ENCODE results near the gene ZAR1.

The ZAR1 gene

GRCh38 chr4:48490680-48491513 is 845 bp downstream of the ZAR1 start:
- DNase-seq (ENCODE audit: low read depth in 2 of 2): no peak

- DNase-seq (ENCODE audit: low read depth in 2 of 2): no peak
These were observed 1.6 kb downstream of the ZAR1 start for GRCh38 chr4:48491514-48492176.

GRCh38 chr4:48493452-48494100 is 3.5 kb downstream of the ZAR1 start:
- DNase-seq (ENCODE audit: low read depth in 2 of 2): no peak

- no peak for DNase-seq (ENCODE audit: low read depth in 2 of 2)
These were observed 5.9 kb downstream of the ZAR1 start for GRCh38 chr4:48495941-48496340.

GRCh38 chr4:48498895-48499294 is 8.8 kb downstream of the ZAR1 start:
- DNase-seq (ENCODE audit: low read depth in 2 of 2): no peak

- DNase-seq (ENCODE audit: low read depth in 2 of 2): no peak
These were observed 9.6 kb downstream of the ZAR1 start for GRCh38 chr4:48499551-48500066.

- no peak for DNase-seq (ENCODE audit: low read depth in 2 of 2)
These were observed 13.4 kb downstream of the ZAR1 start for GRCh38 chr4:48503233-48504025.

- DNase-seq (ENCODE audit: low read depth in 2 of 2): no peak
These were observed 13.9 kb downstream of the ZAR1 start for GRCh38 chr4:48504026-48504330.

GRCh38 chr4:48504352-48504751 is 14.3 kb downstream of the ZAR1 start:
- no peak for DNase-seq (ENCODE audit: low read depth in 2 of 2)

GRCh38 chr4:48506716-48507115 is 16.7 kb downstream of the ZAR1 start:
- no peak for DNase-seq (ENCODE audit: low read depth in 2 of 2)

- DNase-seq (ENCODE audit: low read depth in 2 of 2): no peak
These were observed 19.5 kb downstream of the ZAR1 start for GRCh38 chr4:48509543-48509942.

- no peak for DNase-seq (ENCODE audit: low read depth in 2 of 2)
These were observed 28.1 kb downstream of the ZAR1 start for GRCh38 chr4:48518143-48518542.

- no peak for DNase-seq (ENCODE audit: low read depth in 2 of 2)
These were observed 36.4 kb downstream of the ZAR1 start for GRCh38 chr4:48526406-48526805.

- DNase-seq (ENCODE audit: low read depth in 2 of 2): no peak
These were observed 48.3 kb downstream of the ZAR1 start for GRCh38 chr4:48538358-48538757.

- no peak for DNase-seq (ENCODE audit: low read depth in 2 of 2)
These were observed 49.5 kb downstream of the ZAR1 start for GRCh38 chr4:48539597-48539996.

GRCh38 chr4:48542888-48543287 is 52.8 kb downstream of the ZAR1 start:
- no peak for DNase-seq (ENCODE audit: low read depth in 2 of 2)

- no peak for DNase-seq (ENCODE audit: low read depth in 2 of 2)
These were observed 53.7 kb downstream of the ZAR1 start for GRCh38 chr4:48543796-48544195.
